CD4-positive, alpha-beta T cell treated with Interleukin-4 for 1 hour (primary cell): ENCODE results near the gene PLEKHA8.
A peak's percentile ranks its signal among the peaks of the same experiment; 100 is the strongest.

Experiments used
- DNase-seq, 2 donors: peaks; one replicate each; pipeline ENCODE4 v3.0.0-alpha.2; 2020 to 2022

Gene PLEKHA8

GRCh38 chr7:30028216-30028748 is at the start of gene PLEKHA8:
TSS of gene PLEKHA8 (plus strand) at chr7:30028412. CDS start at chr7:30028763, 351 bp downstream.
- DNase-seq: peak; percentile 86 to 92

- DNase-seq: no peak
Measured at GRCh38 chr7:29980151-29980550, 48.1 kb upstream of the PLEKHA8 start.

GRCh38 chr7:29987083-29987482 is 41.1 kb upstream of the PLEKHA8 start:
- DNase-seq: no peak

GRCh38 chr7:29987811-29988317 is 40.3 kb upstream of the PLEKHA8 start:
- peak in 1 of 2 donors; percentile 6 for DNase-seq

- DNase-seq: peak; percentile 8 to 41
Measured at GRCh38 chr7:29988424-29989256, 39.6 kb upstream of the PLEKHA8 start.

- peak; percentile 9 to 40 for DNase-seq
Measured at GRCh38 chr7:29989257-29989995, 38.8 kb upstream of the PLEKHA8 start, which contains the start of gene SCRN1. TSS of gene SCRN1 (minus strand) at chr7:29989801. CDS start at chr7:29969067, 20,734 bp downstream.

GRCh38 chr7:29990931-29991330 is 37.3 kb upstream of the PLEKHA8 start:
- DNase-seq: no peak

GRCh38 chr7:29991937-29992336 is 36.3 kb upstream of the PLEKHA8 start:
- no peak for DNase-seq

GRCh38 chr7:29993140-29993539 is 35.1 kb upstream of the PLEKHA8 start:
- DNase-seq: no peak

- DNase-seq: no peak
Measured at GRCh38 chr7:29995652-29996051, 32.6 kb upstream of the PLEKHA8 start.

GRCh38 chr7:29996321-29996720 is 31.9 kb upstream of the PLEKHA8 start:
- DNase-seq: no peak

GRCh38 chr7:29998489-29998888 is 29.7 kb upstream of the PLEKHA8 start:
- no peak for DNase-seq

GRCh38 chr7:30001998-30002397 is 26.2 kb upstream of the PLEKHA8 start:
- DNase-seq: no peak

- no peak for DNase-seq
Measured at GRCh38 chr7:30003098-30003497, 25.1 kb upstream of the PLEKHA8 start.

- no peak for DNase-seq
Measured at GRCh38 chr7:30005464-30005863, 22.7 kb upstream of the PLEKHA8 start.

GRCh38 chr7:30010021-30010420 is 18.2 kb upstream of the PLEKHA8 start:
- no peak for DNase-seq

GRCh38 chr7:30012757-30013156 is 15.5 kb upstream of the PLEKHA8 start:
- DNase-seq: no peak

GRCh38 chr7:30018451-30018850 is 9.8 kb upstream of the PLEKHA8 start:
- no peak for DNase-seq

- no peak for DNase-seq
Measured at GRCh38 chr7:30019387-30019786, 8.8 kb upstream of the PLEKHA8 start.

GRCh38 chr7:30019960-30020359 is 8.3 kb upstream of the PLEKHA8 start:
- no peak for DNase-seq

GRCh38 chr7:30020535-30020934 is 7.7 kb upstream of the PLEKHA8 start:
- no peak for DNase-seq

GRCh38 chr7:30022991-30023390 is 5.2 kb upstream of the PLEKHA8 start:
- DNase-seq: no peak

- no peak for DNase-seq
Measured at GRCh38 chr7:30023524-30023923, 4.7 kb upstream of the PLEKHA8 start.
